Hair follicular keratinocyte (primary cell): ENCODE measurements around the gene NELFA. TPM values are rescaled to one million over a fixed set of nuclear protein-coding genes. Genes with fewer than 3 reads are reported as not detected.

Experiments
- total RNA-seq: library from RNA; depleted of rRNA; stranded (reverse); fragments of >200 nt; gene quantifications from 2 replicates; pipeline ENCODE4 v1.2.3, GENCODE V29; 2015

The NELFA gene
- total RNA-seq = 19.2 and 28.0 TPM in 2 replicates

GRCh38 chr4:2008921-2009650, at the start of gene NELFA:
NELFA (minus strand) TSS chr4:2008974; CDS start chr4:2008959, 15 bp downstream.

Other genes with a start within 250 kb of the NELFA start
- 41.6 and 43.7 TPM in 2 replicates for gene FGFR3, start 215.7 kb downstream of the NELFA start, total RNA-seq
- gene LETM1, start 152.8 kb downstream of the NELFA start, total RNA-seq = 47.0 and 49.6 TPM in 2 replicates
- 45.5 and 69.2 TPM in 2 replicates for gene NSD2, start 137.6 kb downstream of the NELFA start, total RNA-seq
- gene NAT8L, start 50.4 kb upstream of the NELFA start, total RNA-seq = not detected in 2 replicates
- gene HAUS3, start 233.1 kb upstream of the NELFA start, total RNA-seq = 6.6 and 13.5 TPM in 2 replicates
- gene POLN, start 233.1 kb upstream of the NELFA start, total RNA-seq = 0.53 and 0.78 TPM in 2 replicates